ENCODE results near the gene RTP3.

RTP3 gene

DNA sequence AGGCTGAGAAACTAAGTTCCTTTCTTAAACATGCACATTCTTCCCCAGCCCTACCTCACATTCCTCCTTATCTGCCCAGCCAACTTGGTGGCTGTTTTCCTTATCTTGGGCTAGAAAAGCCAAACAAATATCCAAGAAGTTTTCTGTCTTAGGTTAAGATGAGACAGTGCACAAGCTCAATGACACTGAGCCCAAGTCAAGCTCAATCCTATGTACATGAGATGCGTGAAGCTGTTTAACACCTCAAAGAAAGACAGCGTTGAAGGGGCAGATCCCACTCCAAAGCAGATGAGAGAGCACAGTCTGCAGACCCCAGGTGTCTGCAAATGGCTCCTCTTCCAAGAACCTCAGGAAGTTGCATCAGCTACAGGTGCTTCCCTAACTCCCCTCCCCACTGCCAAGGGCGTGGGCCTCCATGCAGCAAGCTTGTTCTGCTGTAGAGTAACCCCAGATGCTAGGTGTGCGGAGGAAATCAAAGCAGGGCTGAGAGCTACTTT lies 51.7 kb downstream of the RTP3 start:
- no peak overlapping the region for H3K27ac ChIP-seq
- TF ChIP-seq, protein P1, sequence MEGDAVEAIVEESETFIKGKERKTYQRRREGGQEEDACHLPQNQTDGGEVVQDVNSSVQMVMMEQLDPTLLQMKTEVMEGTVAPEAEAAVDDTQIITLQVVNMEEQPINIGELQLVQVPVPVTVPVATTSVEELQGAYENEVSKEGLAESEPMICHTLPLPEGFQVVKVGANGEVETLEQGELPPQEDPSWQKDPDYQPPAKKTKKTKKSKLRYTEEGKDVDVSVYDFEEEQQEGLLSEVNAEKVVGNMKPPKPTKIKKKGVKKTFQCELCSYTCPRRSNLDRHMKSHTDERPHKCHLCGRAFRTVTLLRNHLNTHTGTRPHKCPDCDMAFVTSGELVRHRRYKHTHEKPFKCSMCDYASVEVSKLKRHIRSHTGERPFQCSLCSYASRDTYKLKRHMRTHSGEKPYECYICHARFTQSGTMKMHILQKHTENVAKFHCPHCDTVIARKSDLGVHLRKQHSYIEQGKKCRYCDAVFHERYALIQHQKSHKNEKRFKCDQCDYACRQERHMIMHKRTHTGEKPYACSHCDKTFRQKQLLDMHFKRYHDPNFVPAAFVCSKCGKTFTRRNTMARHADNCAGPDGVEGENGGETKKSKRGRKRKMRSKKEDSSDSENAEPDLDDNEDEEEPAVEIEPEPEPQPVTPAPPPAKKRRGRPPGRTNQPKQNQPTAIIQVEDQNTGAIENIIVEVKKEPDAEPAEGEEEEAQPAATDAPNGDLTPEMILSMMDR (IDR thresholded peaks at IDR 0.05; ENCODE audit: low read depth, low read length, missing control alignments), result no peak

DNA sequence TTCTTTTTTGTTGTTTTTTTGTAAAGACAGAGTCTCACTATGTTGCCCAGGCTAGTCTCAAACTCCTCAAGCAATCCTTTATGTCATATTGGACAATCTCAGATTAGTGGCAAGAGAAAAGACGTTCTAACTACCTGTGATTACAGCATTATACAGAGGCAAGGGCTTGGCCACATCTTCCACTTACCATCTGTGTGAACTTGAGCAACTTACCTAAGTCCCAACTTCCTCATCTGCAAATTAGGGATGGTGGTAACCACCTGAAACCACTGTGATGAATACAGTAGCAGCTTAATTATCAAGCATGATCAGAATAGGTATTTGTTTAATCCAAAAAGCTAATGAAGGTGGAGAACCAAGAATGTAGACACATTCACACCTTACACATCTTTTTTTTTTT lies 52.2 kb downstream of the RTP3 start:
- Histone ChIP-seq H3K36me3 (replicated peaks) (no peaks in the 10 kb centered on the region), H3K4me3 (ENCODE audit: low read depth, low read length) (no peak overlapping the region), H3K27me3 (replicated peaks) (no peaks in the 10 kb centered on the region), H3K27ac (no peak overlapping the region)
- TF ChIP-seq, protein P1 (IDR thresholded peaks at IDR 0.05; ENCODE audit: low read depth, low read length, missing control alignments), result no peak
- no peak for DNase-seq
- in situ Hi-C loops (cut with HindIII; ENCODE audit: low pct_ligation_motif_present, low sequenced_read_pairs), result no loop called here

More for the DNA sequence above, 51.7 kb downstream of the RTP3 start:
- in situ Hi-C loops (cut with HindIII; ENCODE audit: low pct_ligation_motif_present, low sequenced_read_pairs), result no loop called here
- H3K36me3 ChIP-seq (replicated peaks), result no peaks in the 10 kb centered on the region
- DNase-seq, result no peak
- no peak overlapping the region for H3K4me3 ChIP-seq (ENCODE audit: low read depth, low read length)
- no peaks in the 10 kb centered on the region for H3K27me3 ChIP-seq (replicated peaks)

All from brain microvascular endothelial cell (primary cell).